Activated CD4-positive, alpha-beta T cell treated with anti-CD3 and anti-CD28 coated beads for 1 hour (primary cell): ENCODE measurements around the gene BDNF.

ENCODE experiments used
- DNase-seq: peaks from one replicate; pipeline ENCODE4 v3.0.0-alpha.2; 2020

Gene BDNF

DNA sequence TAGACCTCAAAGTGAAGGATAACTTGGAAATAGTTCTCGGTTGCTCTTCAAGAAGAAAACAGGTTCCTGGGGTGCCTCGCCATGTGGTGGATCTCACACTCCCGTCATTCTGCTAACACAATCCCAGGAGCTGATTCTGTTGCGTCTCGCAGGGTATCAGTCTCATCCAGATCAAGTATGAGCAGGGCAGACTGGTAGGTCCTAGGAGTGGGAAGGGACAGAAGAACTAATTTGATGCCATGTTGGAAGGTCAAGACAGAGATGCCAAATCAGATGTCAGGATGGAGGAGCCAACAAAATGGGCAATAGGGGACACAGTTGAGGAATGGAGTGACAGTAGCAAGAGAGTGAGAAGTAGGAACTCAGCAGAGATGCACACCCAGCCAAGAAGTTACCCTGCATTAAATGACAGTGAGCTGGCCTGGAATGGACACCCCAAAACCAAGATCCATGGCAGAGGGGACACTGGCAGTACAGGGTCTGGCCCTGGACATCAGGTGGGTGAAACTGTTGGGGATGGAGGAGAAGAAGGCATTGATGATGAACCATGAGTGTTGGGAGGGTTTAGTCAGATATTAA is 76.2 kb downstream of the BDNF start:
- no peak for DNase-seq

DNA sequence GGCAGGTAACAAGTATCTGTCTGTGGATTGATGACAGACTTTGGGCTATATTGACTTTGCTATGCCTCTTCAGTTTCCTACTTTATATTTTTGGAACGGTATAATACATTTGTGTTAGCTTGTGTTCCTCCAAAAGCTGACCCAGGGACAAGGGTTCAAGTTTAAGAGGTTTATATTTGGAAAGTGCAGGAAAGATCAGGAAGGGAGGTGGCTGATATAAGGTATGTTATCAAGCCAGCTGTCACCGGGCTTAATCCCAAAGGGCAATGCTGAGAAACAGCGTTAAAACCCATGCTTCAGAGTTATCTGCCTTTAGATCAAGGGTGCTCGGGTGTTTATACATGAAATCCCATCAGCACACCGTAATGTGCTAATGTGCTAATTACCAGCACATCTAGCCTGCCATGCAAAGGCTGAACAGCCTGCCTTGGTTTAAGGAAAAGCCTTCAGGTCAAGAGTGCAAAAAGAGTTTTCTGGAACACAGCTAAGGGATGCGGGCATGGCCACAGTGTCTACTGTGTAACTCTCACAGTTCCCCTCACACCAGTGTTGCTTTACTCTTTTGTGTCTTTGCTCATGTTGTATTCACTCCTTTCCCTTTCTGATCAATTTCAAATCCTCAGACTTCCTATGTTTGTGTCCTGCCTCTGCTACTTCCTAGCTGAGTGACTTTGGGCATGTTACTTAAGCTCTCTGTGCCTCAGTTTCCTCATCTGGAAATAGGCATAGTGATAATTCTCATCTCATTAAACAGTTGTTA is 77.5 kb downstream of the BDNF start:
- DNase-seq, result no peak

DNA sequence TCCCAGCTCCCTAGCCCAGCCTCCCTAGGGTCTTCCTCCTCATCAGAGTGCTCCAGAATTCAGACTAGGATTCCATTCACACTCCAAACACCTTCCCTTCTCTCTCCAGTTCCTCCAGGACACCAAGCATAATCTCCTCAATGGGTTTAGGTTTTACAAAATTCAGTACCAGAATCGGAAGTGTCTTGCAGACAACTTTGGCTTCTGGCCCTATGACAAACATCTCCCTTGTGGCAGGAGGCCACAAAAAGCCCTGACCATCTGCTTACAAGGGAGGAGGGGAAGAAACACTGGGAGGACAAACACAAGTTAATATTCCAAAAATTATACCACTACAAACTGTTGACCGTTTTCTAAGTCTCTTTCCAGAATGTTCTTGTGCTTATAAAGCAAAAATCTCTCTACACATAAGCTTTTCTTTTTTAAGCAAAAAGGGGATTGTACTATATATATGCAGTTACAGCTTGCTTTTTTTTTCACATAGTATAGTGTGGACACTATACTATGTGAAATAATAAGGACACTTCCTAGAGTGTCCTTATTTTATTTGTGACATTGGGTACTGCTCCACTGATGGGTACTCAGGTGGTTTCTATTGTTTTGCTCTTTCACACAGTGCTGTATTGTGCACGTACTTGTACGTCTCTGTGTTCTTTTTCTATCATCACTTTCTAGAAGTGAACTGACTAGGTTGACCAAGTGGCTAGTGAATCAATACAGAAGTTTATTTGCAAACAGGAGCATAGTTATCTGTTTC is 78.7 kb downstream of the BDNF start:
- no peak for DNase-seq

DNA sequence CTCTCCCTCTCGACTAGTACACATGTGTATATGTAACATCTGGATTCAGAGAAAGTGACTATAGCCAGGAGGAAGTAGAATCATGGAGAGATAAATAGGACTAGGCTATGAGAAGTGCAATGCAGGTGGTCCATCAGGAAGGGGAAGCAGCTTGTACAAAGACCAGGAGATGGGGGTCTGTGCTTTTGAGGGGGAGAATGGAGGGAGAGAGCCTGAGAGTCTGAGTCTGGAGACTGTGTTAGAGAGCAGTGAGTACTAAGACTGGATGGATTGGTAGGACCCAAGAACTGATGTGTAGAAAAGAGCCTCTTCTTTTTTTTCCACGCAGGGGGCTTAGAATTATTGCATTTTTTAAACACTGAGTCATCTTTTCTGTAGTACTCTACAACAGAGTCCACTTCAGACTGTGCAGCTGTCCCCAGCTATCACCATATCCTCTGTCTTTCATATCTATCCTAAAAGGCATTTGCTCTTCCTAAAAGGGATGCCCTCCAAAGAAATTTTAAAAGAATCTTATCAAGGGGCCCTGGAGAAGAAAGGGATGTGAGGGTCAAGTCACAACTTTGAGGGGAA is 80.4 kb downstream of the BDNF start:
- no peak for DNase-seq

DNA sequence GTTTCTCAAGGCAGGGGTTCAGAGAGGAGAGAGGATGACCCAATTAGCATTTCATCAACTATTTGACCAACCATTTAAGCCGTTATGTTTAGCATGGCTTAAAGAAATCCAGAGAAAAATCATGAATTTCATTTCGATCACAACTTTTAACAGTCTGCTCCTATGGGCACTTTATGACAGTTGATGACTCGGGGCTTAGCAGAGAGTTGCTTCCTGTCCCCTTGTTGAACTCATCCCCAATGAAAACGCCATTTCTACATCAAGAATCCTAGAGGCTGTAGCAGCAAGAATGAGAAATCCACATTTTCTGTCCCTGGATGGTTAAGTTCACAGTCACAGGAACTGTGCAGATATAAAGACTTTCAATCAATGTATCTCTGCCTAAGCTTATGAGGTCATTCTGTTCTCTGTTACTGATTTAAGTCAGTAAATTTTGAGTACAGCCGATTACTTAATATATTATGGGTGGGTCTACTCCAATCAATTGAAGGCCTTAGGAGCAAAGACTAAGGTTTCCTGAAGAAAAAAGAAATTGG is 81.1 kb downstream of the BDNF start:
- DNase-seq, result no peak

DNA sequence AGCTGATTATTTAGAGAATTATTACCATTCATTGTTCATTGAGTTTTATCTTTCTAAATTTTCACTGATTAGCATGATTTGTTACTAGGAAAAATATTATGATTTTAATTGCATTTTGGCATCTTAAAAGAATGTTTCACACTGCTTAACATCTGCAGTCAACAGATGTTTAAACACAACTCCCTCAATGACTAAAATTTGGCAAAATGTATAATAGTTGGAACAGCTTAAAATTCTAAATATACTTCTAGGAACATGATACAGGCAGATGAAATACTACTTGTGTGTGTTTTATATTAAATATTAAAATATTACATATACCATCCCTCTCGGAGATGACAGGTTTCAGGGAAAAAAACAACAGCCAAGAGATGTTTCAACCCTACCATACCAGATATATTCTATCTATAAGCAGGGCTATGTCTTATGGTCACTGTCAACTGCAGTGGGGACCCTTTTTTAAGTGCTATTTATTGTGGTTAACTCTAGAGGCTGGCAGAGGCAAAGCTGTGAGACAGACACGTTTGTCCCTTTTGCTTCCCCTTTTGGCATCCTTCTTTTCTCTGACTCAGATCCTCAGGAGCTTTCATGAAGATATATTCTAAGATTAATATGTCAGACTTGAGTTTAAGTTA is 81.9 kb downstream of the BDNF start:
- no peak for DNase-seq

GRCh38 chr11:27616711-27617110 is 83.5 kb downstream of the BDNF start:
- no peak for DNase-seq

DNA sequence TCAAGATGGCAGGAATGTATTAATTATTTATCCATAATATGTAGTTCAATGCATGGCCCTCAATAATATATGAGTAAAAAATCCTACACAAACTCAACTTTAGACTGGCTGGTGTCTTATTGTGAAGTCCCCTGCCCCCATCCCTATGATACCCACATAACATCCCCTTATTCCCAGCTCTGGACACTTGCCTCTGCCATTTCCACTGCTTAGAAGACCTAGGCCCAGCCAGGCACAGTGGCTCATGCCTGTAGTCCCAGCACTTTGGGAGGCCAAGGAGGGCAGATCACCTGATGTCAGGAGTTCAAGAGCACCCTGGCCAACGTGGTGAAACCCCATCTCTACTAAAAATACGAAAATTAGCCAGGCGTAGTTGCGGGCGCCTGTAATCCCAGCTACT is 84.4 kb downstream of the BDNF start:
- no peak for DNase-seq

DNA sequence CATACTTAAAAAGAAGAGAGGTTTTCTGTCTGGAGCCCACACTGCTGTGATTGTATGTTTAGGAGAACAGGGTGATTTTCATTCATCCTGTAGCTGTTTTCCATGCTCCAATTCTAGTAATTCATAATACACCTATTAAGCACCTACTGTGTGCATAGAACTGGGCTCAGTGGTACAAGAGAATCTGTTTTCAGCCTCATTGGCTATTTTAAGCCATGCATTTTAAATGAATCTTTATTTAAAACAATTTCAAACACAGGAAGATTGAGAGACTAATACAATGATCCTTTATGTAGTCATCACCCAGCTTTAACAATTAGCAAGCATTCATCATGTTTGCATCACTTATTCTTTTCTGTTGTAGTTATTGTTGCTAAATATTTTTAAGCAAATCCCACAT is 86.2 kb downstream of the BDNF start:
- DNase-seq, result no peak

GRCh38 chr11:27612932-27613880 is 87.0 kb downstream of the BDNF start:
- DNase-seq, result no peak

DNA sequence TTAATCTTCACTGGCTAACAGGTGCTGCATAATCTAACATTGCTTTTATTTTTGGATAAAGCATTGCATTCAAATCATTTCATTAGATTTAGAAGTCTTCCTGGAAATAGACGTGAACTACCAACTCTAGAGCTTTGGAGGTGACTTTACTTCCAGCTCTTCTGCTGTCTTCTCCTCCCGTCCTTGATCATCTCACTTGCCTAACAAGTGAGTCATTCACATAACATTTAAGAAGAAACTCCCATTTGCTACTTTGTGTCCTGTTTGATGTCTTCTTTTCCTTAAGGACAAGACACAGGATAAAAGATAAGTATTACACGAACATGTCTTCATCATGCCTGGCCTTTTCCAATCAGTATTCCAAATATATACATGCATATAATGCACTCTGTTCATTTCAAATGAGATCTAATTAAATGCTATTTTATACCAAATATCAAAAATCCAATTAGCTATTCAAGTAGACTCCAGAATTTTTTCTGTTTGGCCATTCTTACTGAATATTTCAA is 88.3 kb downstream of the BDNF start:
- no peak for DNase-seq

- DNase-seq, result no peak
Observed at GRCh38 chr11:27611390-27611789, 88.9 kb downstream of the BDNF start.

- DNase-seq, result no peak
Observed at GRCh38 chr11:27610946-27611345, 89.3 kb downstream of the BDNF start.

DNA sequence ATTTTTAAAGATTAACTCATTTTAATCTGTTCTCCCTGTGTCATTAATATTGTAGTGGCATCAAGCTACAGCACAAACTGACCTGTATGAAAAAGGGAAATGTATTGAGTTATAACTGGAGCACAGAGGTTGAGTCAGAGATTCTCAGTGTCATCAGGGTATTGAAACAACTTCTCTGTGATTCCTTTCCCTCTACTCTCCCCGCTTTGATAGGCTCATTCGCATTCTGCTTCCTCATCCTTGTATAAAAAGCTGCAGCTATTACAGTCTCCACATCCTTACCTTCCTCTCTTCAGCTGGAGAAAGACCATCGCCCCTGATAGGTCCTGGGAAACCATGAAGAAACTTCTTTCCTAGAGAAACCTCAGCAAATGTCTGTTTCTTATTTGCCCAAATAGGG is 90.0 kb downstream of the BDNF start:
- no peak for DNase-seq

GRCh38 chr11:27608951-27609350 is 91.3 kb downstream of the BDNF start:
- DNase-seq, result no peak

DNA sequence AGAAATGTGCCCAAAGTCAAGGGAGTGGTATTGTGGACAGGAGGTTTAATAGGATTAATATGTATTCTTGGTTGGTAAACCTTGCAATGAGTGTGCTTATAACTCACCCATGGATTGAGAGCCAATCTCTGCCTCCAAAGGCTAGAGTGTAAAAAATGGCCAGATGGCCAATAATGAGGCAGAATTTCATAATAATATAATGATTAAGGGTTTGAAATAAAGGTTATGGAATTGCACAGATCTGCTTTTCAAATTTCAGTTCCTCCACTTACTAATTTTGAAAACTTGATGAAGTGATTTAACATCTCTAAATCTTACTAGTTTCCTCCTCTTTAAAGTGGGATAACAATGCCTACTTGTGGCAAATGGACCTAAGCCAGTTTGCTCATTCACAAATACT is 94.8 kb downstream of the BDNF start:
- DNase-seq, result no peak
